HEK293 (cell line): Measurements from ENCODE around the gene AIG1.

Experiments
- CTCF ChIA-PET: fragments of 350-600 bp; formaldehyde crosslinking; extraction: SDS; loops from one replicate; lab custom pipeline; 2021; ENCODE audit warnings: antibody characterized with exemption; lab: Yijun Ruan, JAX
- POLR2A ChIA-PET: fragments of 300-600 bp; formaldehyde crosslinking; extraction: SDS; loops from one replicate; lab custom pipeline; 2020; ENCODE audit warnings: antibody characterized with exemption, inconsistent platforms; lab: Yijun Ruan, JAX
- H3K27ac ChIP-seq: fragments of 200-500 bp; sonication (Bioruptor generic); 2 replicates; pipeline ENCODE4 v1.5.1; 2014; ENCODE audit warnings: low read depth, low read length, control low read depth, inconsistent platforms; ENCODE audit errors: extremely low read depth
- H3K36me3 ChIP-seq, 2 experiments: fragments of 200-500 bp in 1 of 2; sonication (Bioruptor generic) in 1 of 2; 1 replicate in 1 of 2; 2 replicates in 1 of 2; pipeline ENCODE4 v1.5.1; 2014 to 2017; ENCODE audit warnings: inconsistent platforms in 2 of 2, low read length in 2 of 2; ENCODE audit not compliant: control insufficient read depth in 2 of 2, insufficient read depth in 1 of 2
- H3K4me1 ChIP-seq: fragments of 200-500 bp; sonication (Bioruptor generic); 2 replicates; pipeline ENCODE4 v1.5.1; 2014; ENCODE audit warnings: mild to moderate bottlenecking, low read length, inconsistent platforms; ENCODE audit not compliant: control insufficient read depth, insufficient read depth
- H3K4me3 ChIP-seq: 2 replicates; pipeline ENCODE4 v1.5.1; 2011; ENCODE audit warnings: low read depth, mild to moderate bottlenecking, control low read depth, low read length, moderate library complexity
- H3K9me3 ChIP-seq: fragments of 200-500 bp; sonication (Bioruptor generic); 2 replicates; pipeline ENCODE4 v1.5.1; 2014; ENCODE audit warnings: low read depth, low read length, inconsistent platforms; ENCODE audit not compliant: control insufficient read depth, insufficient read depth
- KLF9 ChIP-seq: fragments of 450-650 bp; formaldehyde crosslinking; IDR thresholded peaks from 2 replicates; pipeline ENCODE4 v1.5.1; 2016; ENCODE audit warnings: missing biosample characterization, missing genetic modification characterization, low read depth
- PRDM10 ChIP-seq: fragments of 450-650 bp; formaldehyde crosslinking; IDR thresholded peaks from 2 replicates; pipeline ENCODE4 v1.5.1; 2016; ENCODE audit warnings: missing biosample characterization, missing genetic modification characterization
- SP7 ChIP-seq: fragments of 450-650 bp; formaldehyde crosslinking; IDR thresholded peaks from 2 replicates; pipeline ENCODE4 v1.5.1; 2016; ENCODE audit warnings: missing biosample characterization, missing genetic modification characterization
- ZBTB26 ChIP-seq: fragments of 450-650 bp; formaldehyde crosslinking; optimal IDR thresholded peaks from 2 replicates; pipeline ENCODE3; 2016; ENCODE audit warnings: missing biosample characterization, mild to moderate bottlenecking, missing genetic modification characterization
- ZBTB44 ChIP-seq: fragments of 450-650 bp; IDR thresholded peaks from 2 replicates; pipeline ENCODE4 v1.5.1; 2018; ENCODE audit warnings: missing biosample characterization, mild to moderate bottlenecking, missing genetic modification characterization
- ZBTB8A ChIP-seq: fragments of 450-650 bp; formaldehyde crosslinking; IDR thresholded peaks from 2 replicates; pipeline ENCODE4 v1.5.1; 2016; ENCODE audit warnings: missing biosample characterization, missing genetic modification characterization
- ZFP41 ChIP-seq: fragments of 450-650 bp; formaldehyde crosslinking; IDR thresholded peaks from 2 replicates; pipeline ENCODE4 v1.5.1; 2016; ENCODE audit warnings: missing biosample characterization, missing genetic modification characterization, borderline replicate concordance
- ZNF174 ChIP-seq: fragments of 450-650 bp; formaldehyde crosslinking; IDR thresholded peaks from 2 replicates; pipeline ENCODE4 v1.5.0; 2017; ENCODE audit warnings: missing biosample characterization, mild to moderate bottlenecking, missing genetic modification characterization
- ZNF23 ChIP-seq: fragments of 450-650 bp; formaldehyde crosslinking; IDR thresholded peaks from 2 replicates; pipeline ENCODE4 v1.5.1; 2016; ENCODE audit warnings: missing biosample characterization, missing genetic modification characterization, borderline replicate concordance
- ZNF362 ChIP-seq: fragments of 450-650 bp; formaldehyde crosslinking; IDR thresholded peaks from 2 replicates; pipeline ENCODE4 v1.5.1; 2016; ENCODE audit warnings: missing biosample characterization, missing genetic modification characterization
- ZNF423 ChIP-seq: fragments of 450-650 bp; formaldehyde crosslinking; IDR thresholded peaks from 2 replicates; pipeline ENCODE4 v1.5.1; 2016; ENCODE audit warnings: missing biosample characterization, missing genetic modification characterization
- ZNF473 ChIP-seq: fragments of 450-650 bp; formaldehyde crosslinking; IDR thresholded peaks from 2 replicates; pipeline ENCODE4 v1.5.1; 2017; ENCODE audit warnings: missing biosample characterization, missing genetic modification characterization
- ZNF530 ChIP-seq: fragments of 450-650 bp; formaldehyde crosslinking; IDR thresholded peaks from 2 replicates; pipeline ENCODE4 v1.5.1; 2016; ENCODE audit warnings: low read depth, missing biosample characterization, missing genetic modification characterization
- ZNF558 ChIP-seq: fragments of 450-650 bp; formaldehyde crosslinking; IDR thresholded peaks from 2 replicates; pipeline ENCODE4 v1.5.1; 2016; ENCODE audit warnings: missing biosample characterization, missing genetic modification characterization
- ZNF580 ChIP-seq: fragments of 450-650 bp; formaldehyde crosslinking; IDR thresholded peaks from 2 replicates; pipeline ENCODE4 v1.5.1; 2016; ENCODE audit warnings: missing biosample characterization, missing genetic modification characterization
- ZNF621 ChIP-seq: fragments of 450-650 bp; formaldehyde crosslinking; IDR thresholded peaks from 2 replicates; pipeline ENCODE4 v1.5.1; 2017; ENCODE audit warnings: missing biosample characterization, missing genetic modification characterization
- ZNF623 ChIP-seq: fragments of 450-650 bp; formaldehyde crosslinking; IDR thresholded peaks from 2 replicates; pipeline ENCODE4 v1.5.1; 2016; ENCODE audit warnings: missing biosample characterization, missing genetic modification characterization
- ZNF639 ChIP-seq: fragments of 450-650 bp; formaldehyde crosslinking; IDR thresholded peaks from 2 replicates; pipeline ENCODE4 v1.5.1; 2016; ENCODE audit warnings: missing biosample characterization, missing genetic modification characterization
- ZNF654 ChIP-seq: fragments of 450-650 bp; formaldehyde crosslinking; IDR thresholded peaks from 2 replicates; pipeline ENCODE4 v1.5.1; 2016; ENCODE audit warnings: low read depth, missing biosample characterization, missing genetic modification characterization
- ZNF677 ChIP-seq: fragments of 450-650 bp; IDR thresholded peaks from 2 replicates; pipeline ENCODE4 v1.5.0; 2018; ENCODE audit warnings: missing biosample characterization, mild to moderate bottlenecking, missing genetic modification characterization, moderate library complexity

Gene AIG1

GRCh38 chr6:143115728-143116127 is 55.0 kb downstream of the AIG1 start:
- ChIA-PET POLR2A (no interaction called here), CTCF (no interaction called here)
- Histone ChIP-seq H3K36me3 (no peaks in the 10 kb centered on the region), H3K27ac (no peak overlapping the region), H3K9me3 (no peaks in the 10 kb centered on the region), H3K4me1 (no peaks in the 10 kb centered on the region)
- TF ChIP-seq ZNF621 (tag by site-specific recombination) (no peak), KLF9 (tag by site-specific recombination) (no peak), ZNF473 (tag by site-specific recombination) (no peak), ZNF423 (no peak), ZNF623 (tag by site-specific recombination) (no peak), ZNF580 (no peak), ZBTB44 (tag by site-specific recombination) (no peak), ZBTB26 (tag by site-specific recombination) (no peak), ZNF558 (tag by site-specific recombination) (no peak), ZNF174 (tag by site-specific recombination) (no peak), ZNF23 (tag by site-specific recombination) (no peak), PRDM10 (tag by site-specific recombination) (no peak), SP7 (tag by site-specific recombination) (no peak), ZBTB8A (tag by site-specific recombination) (no peak), ZNF677 (tag by site-specific recombination) (no peak), ZFP41 (tag by site-specific recombination) (no peak), ZNF530 (tag by site-specific recombination) (no peak), ZNF654 (tag by site-specific recombination) (no peak), ZNF639 (no peak), ZNF362 (tag by site-specific recombination) (no peak)
- TF ChIP-seq, all 188 proteins: peak for 0
- H3K4me3 ChIP-seq = no peak overlapping the region
